ENCODE data around the gene KCNN1. TPM values are rescaled to one million over a fixed set of nuclear protein-coding genes. Genes with fewer than 3 reads are reported as not detected.

KCNN1 gene
- total RNA-seq, 1 experiment from 2014 or later = 0.61 TPM

- TF ChIP-seq CBX3 (IDR thresholded peaks at IDR 0.05; ENCODE audit: low read depth) (no peak), ZBTB33 (IDR thresholded peaks at IDR 0.05; ENCODE audit: extremely low read depth, insufficient replicate concordance, low read length) (no peak), POLR2A (IDR thresholded peaks at IDR 0.05; ENCODE audit: borderline replicate concordance, extremely low read depth, insufficient read depth, insufficient read length) (no peak), SRF (IDR thresholded peaks at IDR 0.05; ENCODE audit: low read depth) (no peak), SP1 (IDR thresholded peaks at IDR 0.05; ENCODE audit: low read depth) (no peak), RAD21 (IDR thresholded peaks at IDR 0.05; ENCODE audit: low read depth) (peak; percentile 94), CEBPB (IDR thresholded peaks at IDR 0.05; ENCODE audit: low read depth) (no peak), FOSL1 (IDR thresholded peaks at IDR 0.05; ENCODE audit: low read depth) (no peak)
- TF ChIP-seq, protein P1, sequence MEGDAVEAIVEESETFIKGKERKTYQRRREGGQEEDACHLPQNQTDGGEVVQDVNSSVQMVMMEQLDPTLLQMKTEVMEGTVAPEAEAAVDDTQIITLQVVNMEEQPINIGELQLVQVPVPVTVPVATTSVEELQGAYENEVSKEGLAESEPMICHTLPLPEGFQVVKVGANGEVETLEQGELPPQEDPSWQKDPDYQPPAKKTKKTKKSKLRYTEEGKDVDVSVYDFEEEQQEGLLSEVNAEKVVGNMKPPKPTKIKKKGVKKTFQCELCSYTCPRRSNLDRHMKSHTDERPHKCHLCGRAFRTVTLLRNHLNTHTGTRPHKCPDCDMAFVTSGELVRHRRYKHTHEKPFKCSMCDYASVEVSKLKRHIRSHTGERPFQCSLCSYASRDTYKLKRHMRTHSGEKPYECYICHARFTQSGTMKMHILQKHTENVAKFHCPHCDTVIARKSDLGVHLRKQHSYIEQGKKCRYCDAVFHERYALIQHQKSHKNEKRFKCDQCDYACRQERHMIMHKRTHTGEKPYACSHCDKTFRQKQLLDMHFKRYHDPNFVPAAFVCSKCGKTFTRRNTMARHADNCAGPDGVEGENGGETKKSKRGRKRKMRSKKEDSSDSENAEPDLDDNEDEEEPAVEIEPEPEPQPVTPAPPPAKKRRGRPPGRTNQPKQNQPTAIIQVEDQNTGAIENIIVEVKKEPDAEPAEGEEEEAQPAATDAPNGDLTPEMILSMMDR (IDR thresholded peaks at IDR 0.05 in 2 of 3, conservative IDR thresholded peaks at IDR 0.05 in 1 of 3; ENCODE audit: borderline replicate concordance in 1 of 3, insufficient read depth in 1 of 3, low read depth in 2 of 3, low read length in 2 of 3) = peak; percentile 88 to 94 (median 93)
- intact Hi-C loops (cut with micrococcal nuclease) = loop anchor here (1.0 to 10.0 kb wide), 2 partner anchors 59 to 317 kb away; a partner anchor contains a TSS
- H3K27ac ChIP-seq (ENCODE audit: low read depth, low read length) = no peak overlapping the region
- H3K9ac ChIP-seq (ENCODE audit: low read length) = no peak overlapping the region
- peaks cover 42% of the 10 kb centered on the region for H3K79me2 ChIP-seq (ENCODE audit: insufficient read depth, low read length)
- peaks cover 9 to 25% of the 10 kb centered on the region in 2 experiments; a peak in 3 of 4 replicates for H3K36me3 ChIP-seq (ENCODE audit: control insufficient read depth in 1 of 2, insufficient read depth in 2 of 2, low read length in 2 of 2)
- H3K9me2 ChIP-seq (ENCODE audit: insufficient read depth) = no peaks in the 10 kb centered on the region
- H3K4me1 ChIP-seq (ENCODE audit: control insufficient read depth in 1 of 2, insufficient read depth in 2 of 2, low read length in 2 of 2) = peaks cover 7 to 15% of the 10 kb centered on the region in 2 experiments
- ATAC-seq (peak; percentile 87), DNase-seq (ENCODE audit: low read depth, low spot score) (peak; percentile 59)
- H3K4me2 ChIP-seq (ENCODE audit: low read length) = no peak overlapping the region
- ChIA-PET CTCF (interaction anchor here (0.7 to 6.7 kb wide), 15 partner anchors 9 to 313 kb away, joined by 3 to 127 read pairs (median 4); partner anchors contain the start of genes RPL18A and SLC5A5), RAD21 (ENCODE audit: low non-redundant PET in 1 of 2, low total read pairs in 2 of 2, uncharacterized antibody in 2 of 2, unreplicated experiment in 2 of 2) (interaction anchor here (0.6 to 1.4 kb wide), 5 partner anchors 48 to 119 kb away, joined by 3 to 16 read pairs (median 3); no protein-coding TSS in a partner anchor), POLR2A (interaction anchor here (0.9 to 1.4 kb wide), 3 partner anchors 58 to 79 kb away, joined by 3 to 4 read pairs (median 3); no protein-coding TSS in a partner anchor)
- H3K4me3 ChIP-seq (replicated peaks in 1 of 2; ENCODE audit: low read depth in 1 of 2, low read length in 2 of 2) = no peak overlapping the region
- BruUV-seq (replicated peaks) = no TSS peak
- H2AFZ ChIP-seq (ENCODE audit: low read depth, low read length, poor library complexity, severe bottlenecking) = no peak overlapping the region
- H4K20me1 ChIP-seq (ENCODE audit: insufficient read depth) = no peaks in the 10 kb centered on the region
- no peaks in the 10 kb centered on the region for H3K27me3 ChIP-seq (ENCODE audit: insufficient read depth, low read length)
- H3K9me3 ChIP-seq (ENCODE audit: control insufficient read depth in 1 of 2, insufficient read depth in 1 of 2, low read depth in 1 of 2, low read length in 2 of 2) = no peaks in the 10 kb centered on the region
Observed at GRCh38 chr19:17938092-17938845, 28.6 kb upstream of the KCNN1 start.

All from HCT116 (cell line).